ENCODE data around the gene TMPRSS12.
"Not testable (repeated sequence)": the region's sequence is repeated elsewhere in the genome, so short reads cannot be mapped to it uniquely, and the experiment has no call there.

Gene TMPRSS12

GRCh38 chr12:50859621-50860310 lies 17.0 kb downstream of the TMPRSS12 start:
- no peak for DNase-seq

DNA sequence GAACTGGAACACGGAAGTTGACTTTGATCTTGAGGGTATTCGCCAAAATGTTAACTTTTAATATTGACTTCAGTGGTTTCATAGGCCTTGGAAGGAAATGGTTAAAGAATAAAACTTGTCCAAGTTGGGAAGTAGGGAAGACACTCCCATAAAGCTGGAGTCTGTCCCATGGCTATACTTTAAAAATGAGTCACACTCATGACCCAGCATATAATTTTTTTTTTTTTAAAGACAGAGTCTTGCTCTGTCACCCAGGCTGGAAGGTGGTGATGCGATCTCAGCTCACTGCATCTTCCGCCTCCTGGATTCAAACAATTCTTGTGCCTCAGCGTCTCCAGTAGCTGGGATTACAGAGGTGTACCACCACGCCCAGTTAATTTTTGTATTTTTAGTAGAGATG lies 19.6 kb downstream of the TMPRSS12 start:
- DNase-seq = no peak

- DNase-seq = no peak
These were observed 22.5 kb downstream of the TMPRSS12 start for GRCh38 chr12:50865266-50865665.

- DNase-seq = not testable (repeated sequence)
These were observed 26.2 kb downstream of the TMPRSS12 start for GRCh38 chr12:50868881-50869280.

DNA sequence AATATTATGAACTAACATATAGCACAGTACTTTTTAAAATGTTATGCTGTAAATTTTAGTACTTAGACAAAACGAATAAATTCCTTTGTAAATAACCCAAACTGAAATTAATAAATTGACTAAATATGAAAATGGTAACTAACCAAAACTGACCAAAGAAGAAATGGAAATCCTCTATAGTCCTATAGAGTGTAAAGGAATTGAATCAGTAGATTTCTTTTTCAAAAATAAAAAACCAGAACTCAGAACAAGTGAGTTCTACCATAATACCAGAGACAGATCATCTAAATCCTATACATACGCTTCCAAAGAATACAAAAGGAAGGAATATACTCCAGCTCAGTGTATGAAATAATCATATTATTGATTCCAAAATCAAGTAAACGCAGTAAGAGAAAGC lies 39.8 kb downstream of the TMPRSS12 start:
- no peak for DNase-seq

DNA sequence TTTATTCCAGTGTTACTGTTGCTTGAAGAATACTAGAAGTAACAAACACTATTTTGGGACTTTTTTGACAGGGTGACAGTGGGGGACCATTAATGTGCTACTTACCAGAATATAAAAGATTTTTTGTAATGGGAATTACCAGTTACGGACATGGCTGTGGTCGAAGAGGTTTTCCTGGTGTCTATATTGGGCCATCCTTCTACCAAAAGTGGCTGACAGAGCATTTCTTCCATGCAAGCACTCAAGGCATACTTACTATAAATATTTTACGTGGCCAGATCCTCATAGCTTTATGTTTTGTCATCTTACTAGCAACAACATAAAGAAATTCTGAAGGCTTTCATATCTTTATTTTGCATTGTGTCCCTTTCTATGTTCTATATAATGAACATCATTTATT lies 44.5 kb downstream of the TMPRSS12 start:
- no peak for DNase-seq

GRCh38 chr12:50888666-50889065 lies 45.9 kb downstream of the TMPRSS12 start:
- DNase-seq = no peak

DNA sequence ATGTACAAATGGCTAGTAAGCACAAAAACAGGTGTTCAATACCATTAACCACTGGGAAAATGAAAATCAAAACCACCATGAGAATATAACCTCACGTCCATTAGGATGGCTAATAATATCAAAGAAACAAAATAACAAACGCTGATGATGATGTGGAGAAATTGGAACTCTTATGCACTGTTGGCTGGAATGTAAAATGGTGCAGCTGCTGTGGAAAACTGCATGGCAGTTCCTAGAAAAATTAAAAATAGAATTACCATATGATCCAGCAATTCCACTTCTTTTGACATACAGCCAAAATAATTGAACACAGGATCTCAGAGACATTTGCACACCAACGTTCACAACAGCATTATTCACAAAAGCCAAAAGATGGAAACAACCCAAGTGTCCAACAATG lies 51.5 kb downstream of the TMPRSS12 start:
- no peak for DNase-seq

- DNase-seq = no peak
These were observed 59.0 kb downstream of the TMPRSS12 start for GRCh38 chr12:50901685-50902113.

- not testable (repeated sequence) for DNase-seq
These were observed 65.8 kb downstream of the TMPRSS12 start for GRCh38 chr12:50908479-50908878.

DNA sequence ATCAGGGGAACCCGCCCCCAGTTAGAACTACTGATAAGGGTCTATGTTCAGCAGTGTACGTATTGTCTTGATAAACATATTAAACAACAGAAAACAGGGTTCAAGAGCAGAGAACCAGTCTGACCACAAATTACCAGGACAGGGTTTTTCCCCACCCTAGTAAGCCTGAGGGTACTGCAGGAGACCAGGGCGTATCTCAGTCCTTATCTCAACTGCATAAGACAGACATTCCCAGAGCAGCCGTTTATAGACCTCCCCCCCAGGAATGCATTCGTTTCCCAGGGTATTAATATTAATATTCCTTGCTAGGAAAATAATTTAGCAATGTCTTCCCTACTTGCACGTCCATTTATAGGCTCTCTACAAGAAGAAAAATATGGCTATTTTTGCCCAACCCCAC lies 69.6 kb downstream of the TMPRSS12 start:
- DNase-seq = not testable (repeated sequence)

DNA sequence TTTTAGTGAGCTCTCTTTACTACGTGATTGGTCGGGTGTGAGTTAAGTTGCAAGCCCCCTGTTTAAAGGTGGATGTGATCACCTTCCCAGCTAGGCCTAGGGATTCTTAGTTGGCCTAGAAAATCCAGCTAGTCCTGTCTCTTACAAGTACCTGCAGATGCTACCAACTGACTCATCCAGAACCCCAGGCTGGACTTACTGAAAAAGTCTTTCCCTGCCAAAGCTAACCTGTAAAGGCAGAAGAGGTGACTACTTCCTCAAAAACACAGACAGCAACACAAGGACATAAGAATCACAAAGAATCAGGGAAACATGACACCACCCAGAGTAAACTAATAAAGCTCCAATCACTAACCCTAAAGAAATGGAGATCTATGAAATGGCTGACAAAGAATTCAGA lies 70.5 kb downstream of the TMPRSS12 start:
- DNase-seq = no peak

DNA sequence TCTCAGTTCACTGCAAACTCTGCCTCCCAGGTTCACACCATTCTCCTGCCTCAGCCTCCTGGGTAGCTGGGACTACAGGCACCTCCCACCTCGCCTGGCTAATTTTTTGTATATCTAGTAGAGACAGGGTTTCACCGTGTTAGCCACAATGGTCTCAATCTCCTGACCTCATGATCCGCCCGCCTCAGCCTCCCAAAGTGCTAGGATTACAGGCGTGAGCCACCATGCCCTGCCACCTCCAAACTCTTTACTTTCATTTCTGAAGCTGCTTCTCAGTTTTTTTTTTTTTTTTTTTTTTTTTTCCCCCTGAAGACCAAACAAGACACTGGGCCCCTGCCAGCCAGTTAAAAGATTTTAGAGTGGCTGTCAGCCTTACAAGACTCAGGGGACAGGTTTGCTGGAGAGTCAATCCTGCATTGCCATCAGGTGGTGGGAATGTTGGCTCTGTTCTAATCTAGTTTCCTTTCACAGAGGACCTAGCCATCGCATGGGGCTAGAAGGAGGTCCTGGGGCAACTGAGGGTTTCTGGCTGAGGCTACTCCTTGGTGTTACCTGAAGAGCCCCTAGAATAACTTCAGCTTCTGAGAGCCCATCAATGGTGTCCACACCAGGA lies 72.3 kb downstream of the TMPRSS12 start:
- DNase-seq = no peak

- DNase-seq = no peak
These were observed 73.6 kb downstream of the TMPRSS12 start for GRCh38 chr12:50916292-50916691.

- no peak for DNase-seq
These were observed 76.0 kb downstream of the TMPRSS12 start for GRCh38 chr12:50918584-50919316.

GRCh38 chr12:50922820-50923219 lies 80.1 kb downstream of the TMPRSS12 start:
- DNase-seq = no peak

DNA sequence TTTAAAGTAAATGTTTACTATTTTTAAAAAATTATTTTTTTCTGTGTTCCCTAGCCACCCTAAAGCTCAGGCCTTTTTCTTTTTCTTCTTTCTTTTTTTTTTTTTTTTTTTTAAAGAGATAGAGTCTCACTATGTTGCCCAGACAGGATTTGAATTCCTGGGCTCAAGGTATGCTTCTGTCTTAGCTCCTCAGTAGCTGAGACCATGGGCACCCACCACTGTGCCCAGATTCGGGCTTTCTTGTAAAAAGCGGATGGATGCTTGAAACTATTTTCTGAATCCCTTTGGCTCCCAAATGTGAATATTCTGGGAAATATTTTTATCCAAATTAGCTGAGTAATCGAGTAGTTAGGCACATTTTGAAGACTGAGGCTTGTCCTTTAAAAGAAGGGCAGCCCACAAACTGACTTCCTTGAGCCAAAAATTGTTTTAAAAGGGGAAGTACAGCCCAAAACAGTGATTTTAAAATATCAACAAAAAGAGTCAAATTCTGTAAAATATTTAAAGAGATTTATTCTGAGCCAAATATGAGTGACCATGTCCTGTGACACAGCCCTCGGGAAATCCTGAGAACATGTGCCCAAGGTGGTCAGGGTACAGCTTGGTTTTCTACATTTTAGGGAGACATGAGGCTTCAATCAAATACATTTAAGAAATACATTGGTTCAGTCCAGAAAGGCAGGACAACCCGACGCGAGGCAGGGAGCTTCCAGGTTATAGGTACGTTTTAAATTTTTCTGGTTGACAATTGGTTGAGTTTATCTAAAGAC lies 80.8 kb downstream of the TMPRSS12 start:
- no peak for DNase-seq

- no peak for DNase-seq
These were observed 81.4 kb downstream of the TMPRSS12 start for GRCh38 chr12:50924131-50924438.

DNA sequence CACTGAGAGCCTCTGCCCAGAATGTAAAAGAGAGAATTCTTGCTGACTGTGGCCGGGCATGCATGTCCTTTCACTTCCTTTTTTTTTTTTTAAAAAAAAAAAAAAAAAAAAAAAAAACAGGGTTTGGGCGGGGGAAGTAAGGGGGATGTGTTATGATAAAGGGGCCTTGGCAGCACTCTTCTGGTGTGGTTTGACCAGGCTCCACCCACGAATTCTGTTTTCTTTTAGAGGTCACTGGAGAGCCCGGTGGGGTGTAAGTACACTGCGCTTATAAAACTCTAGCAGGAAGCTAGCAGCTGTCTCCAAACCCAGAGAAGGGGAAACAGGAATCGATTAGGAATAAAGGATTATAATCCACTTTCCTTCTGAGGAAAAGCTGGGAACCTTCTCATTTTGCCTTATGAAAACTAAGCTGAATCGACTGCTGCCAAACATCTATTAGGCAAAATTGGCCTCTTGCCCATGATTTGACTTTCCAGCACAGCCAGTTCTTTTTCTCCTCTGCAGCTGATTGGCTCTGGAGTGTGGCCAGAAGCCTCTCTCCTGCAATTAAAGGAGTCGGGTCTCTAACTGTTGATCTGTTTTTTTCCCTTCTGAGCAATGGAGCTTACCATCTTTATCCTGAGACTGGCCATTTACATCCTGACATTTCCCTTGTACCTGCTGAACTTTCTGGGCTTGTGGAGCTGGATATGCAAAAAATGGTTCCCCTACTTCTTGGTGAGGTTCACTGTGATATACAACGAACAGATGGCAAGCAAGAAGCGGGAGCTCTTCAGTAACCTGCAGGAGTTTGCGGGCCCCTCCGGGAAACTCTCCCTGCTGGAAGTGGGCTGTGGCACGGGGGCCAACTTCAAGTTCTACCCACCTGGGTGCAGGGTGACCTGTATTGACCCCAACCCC lies 82.0 kb downstream of the TMPRSS12 start:
- DNase-seq = peak; percentile 12

DNA sequence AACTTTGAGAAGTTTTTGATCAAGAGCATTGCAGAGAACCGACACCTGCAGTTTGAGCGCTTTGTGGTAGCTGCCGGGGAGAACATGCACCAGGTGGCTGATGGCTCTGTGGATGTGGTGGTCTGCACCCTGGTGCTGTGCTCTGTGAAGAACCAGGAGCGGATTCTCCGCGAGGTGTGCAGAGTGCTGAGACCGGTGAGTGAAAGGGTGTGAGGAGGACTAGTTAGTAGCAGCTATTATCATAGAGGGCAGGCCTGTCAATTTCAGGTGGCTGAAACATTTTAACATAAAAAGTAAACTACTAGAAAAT lies 82.6 kb downstream of the TMPRSS12 start:
- DNase-seq = no peak

- DNase-seq = no peak
These were observed 83.2 kb downstream of the TMPRSS12 start for GRCh38 chr12:50925920-50926319.

- DNase-seq = no peak
These were observed 83.7 kb downstream of the TMPRSS12 start for GRCh38 chr12:50926415-50926814.

DNA sequence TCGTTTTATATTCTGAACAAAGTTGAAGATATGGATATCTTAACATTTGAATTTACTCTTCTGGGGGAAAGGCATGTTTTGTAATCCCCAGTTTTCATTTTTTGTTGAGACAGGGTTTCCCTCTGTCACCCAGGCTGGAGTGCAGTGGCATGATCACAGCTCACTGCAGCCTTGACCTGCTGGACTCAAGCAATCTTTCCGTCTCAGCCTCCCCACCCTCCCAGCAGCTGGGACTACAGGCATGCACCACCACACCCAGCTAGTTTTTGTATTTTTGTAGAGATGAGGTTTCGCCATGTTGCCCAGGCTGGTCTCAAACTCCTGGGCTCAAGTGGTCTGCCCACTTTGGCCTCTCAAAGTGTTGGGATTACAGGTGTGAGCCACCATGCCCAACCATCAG lies 84.2 kb downstream of the TMPRSS12 start:
- DNase-seq = not testable (repeated sequence)

Data from activated CD4-positive, alpha-beta T cell treated with anti-CD3 and anti-CD28 coated beads, Interleukin-2, amount 50 U/mL, for 16 hours (primary cell).